HL-60/S4 treated with phorbol 12-myristate 13-acetate at 8.2 ng/mL for 4 days and 3 days (cell line): ENCODE data around the gene TNK2.
"Not testable (repeated sequence)": the region's sequence is repeated elsewhere in the genome, so short reads cannot be mapped to it uniquely, and the experiment has no call there.

ENCODE experiments used
- in situ Hi-C: fragments of 300-500 bp; cut with MboI; formaldehyde crosslinking; loops from 2 replicates; pipeline ENCODE4 v1.15.0; 2022; ENCODE audit warnings: low sequenced_read_pairs

The TNK2 gene

GRCh38 chr3:195825857-195826804 lies 82.2 kb downstream of the TNK2 start:
- in situ Hi-C loops: no loop called here

GRCh38 chr3:195825191-195825588 lies 83.2 kb downstream of the TNK2 start:
- in situ Hi-C loops: no loop called here

- in situ Hi-C loops: not testable (repeated sequence)
Observed at GRCh38 chr3:195824425-195825190, 83.7 kb downstream of the TNK2 start.

GRCh38 chr3:195823999-195824398 lies 84.4 kb downstream of the TNK2 start:
- in situ Hi-C loops: no loop called here

- in situ Hi-C loops: no loop called here
Observed at GRCh38 chr3:195823280-195823679, 85.1 kb downstream of the TNK2 start.

GRCh38 chr3:195822131-195822696 lies 86.1 kb downstream of the TNK2 start:
- in situ Hi-C loops: no loop called here

- in situ Hi-C loops: no loop called here
Observed at GRCh38 chr3:195821403-195822130, 86.8 kb downstream of the TNK2 start.

- in situ Hi-C loops: no loop called here
Observed at GRCh38 chr3:195820901-195821300, 87.5 kb downstream of the TNK2 start.

- in situ Hi-C loops: no loop called here
Observed at GRCh38 chr3:195820186-195820585, 88.2 kb downstream of the TNK2 start.

GRCh38 chr3:195818301-195818700 lies 90.0 kb downstream of the TNK2 start:
- in situ Hi-C loops: no loop called here

GRCh38 chr3:195817578-195818135 lies 90.7 kb downstream of the TNK2 start:
- in situ Hi-C loops: no loop called here

- in situ Hi-C loops: not testable (repeated sequence)
Observed at GRCh38 chr3:195816276-195816913, 92.0 kb downstream of the TNK2 start.

GRCh38 chr3:195815169-195815771 lies 93.1 kb downstream of the TNK2 start:
- in situ Hi-C loops: no loop called here

GRCh38 chr3:195813916-195814640 lies 94.3 kb downstream of the TNK2 start:
- in situ Hi-C loops: no loop called here
